RCC 7860 (cell line): ENCODE results near the gene USP4.

ENCODE experiments used
- DNase-seq: peaks from one replicate; pipeline ENCODE4 v3.0.0-alpha.2; 2015; ENCODE audit warnings: low spot score
- FAIRE-seq: peaks from 2 replicates; lab custom pipeline; 2012; peaks lifted over from hg19 to GRCh38; lab: Jason Lieb, UNC

Gene USP4

GRCh38 chr3:49296781-49297411, 43.0 kb downstream of the USP4 start:
- DNase-seq (no peak), FAIRE-seq (no peak)

DNA sequence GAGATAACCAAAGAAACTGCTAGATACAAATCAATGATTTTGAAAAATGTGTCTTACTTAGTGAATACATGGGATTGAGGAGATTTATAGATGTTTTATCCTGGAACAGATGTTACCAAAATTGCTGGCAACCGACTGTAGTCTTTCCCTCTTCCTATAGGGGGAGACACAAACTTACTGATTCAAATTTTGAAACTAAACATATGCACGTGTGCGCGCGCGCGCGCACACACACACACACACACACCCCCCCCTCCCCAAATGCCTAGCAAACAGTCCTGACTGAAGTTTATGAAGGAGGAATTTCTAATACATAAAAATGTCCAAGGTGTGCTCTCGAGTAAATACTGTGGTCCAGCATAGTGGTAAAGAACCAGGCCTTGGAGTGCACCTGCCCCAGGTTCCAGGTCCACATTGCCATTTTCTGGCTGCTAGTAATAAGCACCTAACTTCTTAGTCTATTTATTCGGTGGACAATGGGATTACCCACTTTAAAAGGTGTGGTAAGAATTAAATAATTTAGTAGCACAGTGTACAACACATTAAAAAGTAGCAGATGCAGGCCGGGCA, 44.3 kb downstream of the USP4 start:
- FAIRE-seq (no peak), DNase-seq (no peak)

DNA sequence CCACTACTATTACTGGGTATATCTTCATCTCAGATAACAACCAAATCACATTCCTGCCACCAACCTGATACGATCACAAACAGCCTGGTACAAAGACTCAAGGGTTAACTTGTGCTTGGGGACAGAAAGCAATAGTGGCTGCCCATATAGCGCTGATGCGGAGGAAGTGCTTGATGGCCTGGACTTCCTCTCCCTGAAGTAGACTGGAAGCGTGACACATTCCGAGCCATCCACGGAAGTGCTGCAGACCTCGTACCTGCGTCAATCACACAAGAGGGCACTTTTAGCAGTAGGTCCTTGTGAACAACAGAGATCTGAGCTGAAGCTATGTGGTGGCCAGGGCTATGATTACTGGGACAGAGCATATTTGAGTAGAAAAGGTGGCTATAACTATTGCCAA, 45.5 kb downstream of the USP4 start:
- no peak for DNase-seq
- FAIRE-seq: no peak

DNA sequence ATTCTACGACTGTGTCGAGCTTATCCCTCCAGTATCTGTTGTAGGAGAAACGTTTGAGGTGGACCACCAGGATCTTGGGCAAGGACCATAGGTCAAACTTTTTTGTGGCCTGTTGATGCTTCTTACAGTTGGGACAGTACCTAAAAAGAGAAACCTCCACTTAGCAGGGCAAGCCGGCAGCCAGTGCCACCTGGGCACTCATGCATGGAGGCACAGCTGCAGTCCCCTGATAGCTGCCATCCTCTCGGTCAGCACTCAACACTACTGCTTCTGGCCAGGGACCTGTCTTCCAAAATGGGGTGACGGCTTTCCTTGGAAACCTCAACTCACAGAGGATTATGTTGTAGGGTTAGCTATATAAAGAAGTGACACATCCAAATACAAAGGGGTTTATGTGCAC, 55.9 kb downstream of the USP4 start:
- FAIRE-seq: no peak
- no peak for DNase-seq

- no peak for FAIRE-seq
- no peak for DNase-seq
Measured at GRCh38 chr3:49279376-49279775, 60.5 kb downstream of the USP4 start.

DNA sequence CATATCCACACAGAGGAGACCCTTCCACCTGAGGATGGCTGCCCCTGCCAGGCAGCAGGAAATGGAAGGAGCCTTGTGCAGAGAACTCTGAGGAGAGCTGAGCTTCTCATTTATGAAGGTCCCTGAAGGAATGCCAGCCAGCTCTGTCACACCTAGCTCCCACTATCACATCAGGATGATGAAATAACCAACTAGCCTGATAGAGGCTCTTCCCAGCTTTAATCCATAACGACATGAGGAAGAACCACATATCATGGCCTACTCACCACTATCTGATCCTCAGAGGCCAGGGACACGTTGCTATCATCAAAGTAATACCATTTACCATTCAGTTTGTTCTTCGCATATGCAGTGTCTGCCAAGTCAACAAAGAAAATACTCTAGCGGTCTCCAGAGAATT, 61.3 kb downstream of the USP4 start:
- no peak for FAIRE-seq
- no peak for DNase-seq

DNA sequence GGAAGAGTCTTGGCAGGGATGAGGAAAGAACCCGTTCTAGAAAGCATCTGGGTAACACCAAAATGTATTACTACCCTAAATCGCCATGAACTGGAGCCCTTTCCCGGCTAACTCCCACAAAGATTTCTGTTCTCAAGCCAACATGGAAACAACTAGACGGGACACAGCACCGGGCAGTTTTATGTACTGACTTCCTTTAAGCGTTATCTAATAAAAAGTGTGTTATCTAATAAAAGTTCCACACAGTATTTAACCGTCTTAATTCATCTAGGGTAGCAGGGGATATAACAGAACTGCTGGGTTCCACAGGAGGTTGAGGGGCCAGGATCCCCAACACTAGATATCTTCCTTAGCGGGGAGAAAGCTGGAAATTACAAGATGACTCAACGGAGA, 62.5 kb downstream of the USP4 start:
- DNase-seq (no peak), FAIRE-seq (no peak)

- FAIRE-seq: no peak
Measured at GRCh38 chr3:49276475-49277382, 63.1 kb downstream of the USP4 start, which contains the start of gene C3orf62. TSS of gene C3orf62 (minus strand) at chr3:49277232. CDS start at chr3:49276872, 360 bp downstream.

GRCh38 chr3:49273825-49274532, 65.9 kb downstream of the USP4 start:
- DNase-seq (peak; percentile 33), FAIRE-seq (no peak)

More at GRCh38 chr3:49276475-49277382, 63.1 kb downstream of the USP4 start, which contains the start of gene C3orf62:
- DNase-seq: no peak

- no peak for FAIRE-seq
- no peak for DNase-seq
Measured at GRCh38 chr3:49271047-49271446, 68.8 kb downstream of the USP4 start.

GRCh38 chr3:49270156-49270500, 69.7 kb downstream of the USP4 start:
- DNase-seq: no peak
- no peak for FAIRE-seq

DNA sequence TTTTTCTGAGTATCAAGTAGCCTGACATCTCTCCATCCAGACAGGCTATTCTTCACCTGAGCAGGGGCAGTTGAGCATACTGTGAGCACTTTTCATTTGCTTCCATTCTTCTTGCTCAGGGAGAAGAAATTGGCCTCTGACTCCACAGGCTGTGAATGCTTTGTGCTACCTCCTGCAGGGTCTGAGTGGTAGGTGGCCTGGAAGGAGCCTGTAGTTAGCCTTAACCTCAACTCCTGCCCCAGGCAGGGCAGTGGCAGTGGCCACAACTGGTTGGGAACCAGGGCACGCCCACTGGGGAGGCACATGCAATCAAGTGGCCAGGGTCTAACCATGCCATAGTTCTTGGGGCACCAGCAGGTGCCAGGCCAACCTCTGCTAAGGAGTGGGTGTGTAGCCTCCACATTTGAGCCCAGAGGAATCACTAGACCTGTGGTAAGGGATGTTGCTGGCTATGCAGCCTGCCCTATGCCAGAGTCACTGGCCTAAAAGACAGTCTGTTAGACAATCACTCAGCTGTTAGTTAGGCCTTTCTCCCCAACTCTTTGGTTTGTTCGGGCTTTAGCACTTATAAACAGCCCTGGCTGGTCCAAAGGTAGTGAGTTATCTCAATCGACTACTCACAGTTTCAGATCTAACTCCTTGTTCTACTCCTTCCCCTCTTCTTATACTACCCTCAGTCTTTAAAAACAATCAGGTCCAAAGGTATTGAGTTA, 70.3 kb downstream of the USP4 start:
- no peak for FAIRE-seq
- no peak for DNase-seq

DNA sequence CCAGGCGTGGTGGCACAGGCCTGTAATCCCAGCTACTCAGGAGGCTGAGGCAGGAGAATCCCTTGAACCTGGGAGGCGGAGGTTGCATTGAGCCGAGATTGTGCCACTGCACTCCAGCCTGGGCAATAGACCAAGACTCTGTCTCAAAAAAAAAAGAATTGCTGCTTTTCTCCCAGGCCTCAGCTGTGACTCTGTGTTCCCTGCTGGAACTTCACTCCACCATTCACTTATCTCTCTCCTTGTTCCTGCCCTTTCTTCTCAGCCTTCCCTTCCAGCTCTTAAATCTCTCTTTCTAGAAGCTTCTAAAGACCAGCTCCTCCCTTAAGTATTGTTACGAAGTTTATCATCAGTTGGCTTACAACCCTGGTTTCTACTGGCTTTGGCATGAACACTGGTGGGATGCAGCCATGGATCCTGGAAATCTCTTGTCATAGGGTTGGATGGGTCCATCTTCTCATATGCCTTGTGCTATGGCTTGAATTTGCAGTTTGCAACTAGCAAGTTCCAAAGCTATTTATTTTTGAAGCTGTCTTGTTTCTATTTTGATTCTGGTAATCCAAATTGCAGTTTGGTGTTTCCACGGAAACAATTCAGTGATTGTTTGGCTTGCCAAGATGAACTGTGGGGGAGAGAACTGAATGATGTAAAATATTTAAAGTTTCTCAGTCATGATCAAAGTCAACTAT, 73.3 kb downstream of the USP4 start:
- FAIRE-seq (no peak), DNase-seq (no peak)

DNA sequence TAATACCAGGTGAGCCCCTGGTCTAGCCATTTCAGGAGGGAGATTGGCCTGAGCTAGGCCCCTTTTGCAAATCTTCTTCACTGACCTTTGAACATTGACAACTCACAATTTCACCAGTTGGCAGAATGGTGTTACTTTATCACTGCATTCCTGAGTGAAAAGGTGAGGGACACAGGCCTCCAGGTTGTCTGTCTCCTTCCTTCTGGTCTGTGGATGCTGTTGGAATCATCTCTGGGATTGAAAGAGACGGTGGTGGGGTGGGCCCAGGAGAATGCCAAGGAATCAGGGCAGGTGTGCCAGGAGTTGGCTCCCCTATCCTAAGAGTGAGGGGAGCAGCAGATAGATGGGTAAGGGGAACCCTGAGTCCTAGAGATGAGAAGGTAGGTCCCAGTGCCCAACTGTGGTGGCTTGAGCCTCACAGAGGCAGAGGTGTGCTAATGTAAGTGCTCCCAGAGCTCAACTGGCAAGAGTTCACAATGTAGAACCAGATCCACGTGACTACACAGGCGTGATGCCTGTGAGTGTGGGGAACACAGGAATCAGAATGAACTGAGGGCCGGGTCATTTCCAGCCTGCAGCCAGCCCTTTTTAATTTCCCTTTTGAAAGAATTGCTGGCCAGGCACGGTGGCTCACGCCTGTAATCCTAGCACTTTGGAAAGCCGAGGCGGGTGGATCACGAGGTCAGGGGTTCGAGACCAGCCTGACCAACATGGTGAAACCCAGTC, 74.0 kb downstream of the USP4 start:
- FAIRE-seq: no peak

DNA sequence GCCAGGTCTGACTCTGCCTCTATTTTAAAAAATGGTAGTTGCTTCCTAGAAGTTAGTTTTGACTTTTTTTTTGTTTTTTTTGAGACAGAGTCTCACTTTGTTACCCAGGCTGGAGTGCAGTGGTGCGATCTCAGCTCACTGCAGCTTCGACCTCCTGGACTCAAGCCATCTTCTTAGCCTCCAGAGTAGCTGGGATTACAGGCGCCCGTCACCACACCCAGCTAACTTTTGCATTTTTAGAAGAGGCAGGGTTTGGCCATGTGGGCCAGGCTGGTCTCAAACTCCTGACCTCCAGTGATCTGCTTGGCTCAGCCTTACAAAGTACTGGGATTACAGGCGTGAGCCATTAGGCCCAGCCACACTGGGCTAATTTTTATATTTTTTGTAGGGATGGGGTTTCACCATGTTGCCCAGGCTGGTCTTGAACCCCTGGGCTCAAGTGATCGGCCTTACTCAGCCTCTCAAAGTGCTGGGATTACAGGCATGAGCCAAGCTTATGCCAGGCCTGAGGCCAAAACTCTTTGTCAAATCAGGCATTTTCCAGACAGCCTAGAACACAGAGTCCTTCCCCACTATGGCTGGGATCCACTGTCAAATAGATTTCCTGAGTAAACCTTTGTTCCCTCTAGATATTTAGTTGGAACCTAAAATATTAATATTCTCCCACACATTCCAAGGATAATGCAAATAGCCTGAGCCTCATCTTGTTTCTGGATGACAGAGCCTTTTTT, 76.5 kb downstream of the USP4 start:
- FAIRE-seq (no peak), DNase-seq (no peak)

More for the DNA sequence above, 74.0 kb downstream of the USP4 start:
- no peak for DNase-seq

GRCh38 chr3:49260806-49261324, 79.0 kb downstream of the USP4 start:
- FAIRE-seq (no peak), DNase-seq (no peak)

DNA sequence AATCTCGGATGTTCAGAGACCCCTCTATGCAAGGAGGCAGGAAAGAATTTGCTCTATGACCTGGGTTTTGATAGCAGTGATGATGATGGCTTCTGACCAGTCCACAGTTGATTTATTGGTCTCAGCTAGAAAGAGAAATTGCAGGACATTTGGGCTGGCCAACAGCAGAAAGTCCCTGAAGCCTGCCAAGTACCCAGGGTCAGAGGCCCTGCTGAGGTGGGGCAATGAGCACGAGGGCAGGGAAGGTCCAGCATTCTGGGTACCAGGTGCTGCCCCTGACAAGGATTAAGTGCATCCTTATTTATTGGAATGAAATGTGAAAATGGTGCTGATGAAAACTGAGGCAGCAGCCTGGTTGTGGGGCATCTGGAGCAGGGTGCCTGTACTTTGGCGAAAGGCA, 82.7 kb downstream of the USP4 start:
- FAIRE-seq: no peak

GRCh38 chr3:49255718-49256511, 83.9 kb downstream of the USP4 start:
- no peak for FAIRE-seq
- no peak for DNase-seq

More for the DNA sequence above, 82.7 kb downstream of the USP4 start:
- no peak for DNase-seq
